ENCODE data around the gene CSN3. TPM values are rescaled to one million over a fixed set of nuclear protein-coding genes. Genes with fewer than 3 reads are reported as not detected.

CSN3 gene, protein sequence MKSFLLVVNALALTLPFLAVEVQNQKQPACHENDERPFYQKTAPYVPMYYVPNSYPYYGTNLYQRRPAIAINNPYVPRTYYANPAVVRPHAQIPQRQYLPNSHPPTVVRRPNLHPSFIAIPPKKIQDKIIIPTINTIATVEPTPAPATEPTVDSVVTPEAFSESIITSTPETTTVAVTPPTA
- total RNA-seq (2022; extraction: Qiagen RNA extraction): not detected in 5 replicates

DNA sequence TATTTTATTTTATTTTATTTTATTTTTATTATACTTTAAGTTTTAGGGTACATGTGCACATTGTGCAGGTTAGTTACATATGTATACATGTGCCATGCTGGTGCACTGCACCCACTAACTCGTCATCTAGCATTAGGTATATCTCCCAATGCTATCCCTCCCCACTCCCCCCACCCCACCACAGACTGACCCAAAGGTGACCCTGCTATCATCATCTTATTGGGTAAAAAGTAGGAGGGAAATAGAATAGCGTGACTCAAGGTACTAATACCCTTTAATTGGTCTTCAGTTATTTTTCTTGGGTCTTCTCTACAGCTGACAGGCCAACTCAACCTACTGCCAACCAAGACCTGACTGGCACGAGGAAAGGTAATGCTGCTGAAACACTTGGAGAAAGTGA lies at the start of gene CSN3:
Gene CSN3 (plus strand): TSS at position 301 of the 400 bp plus-strand sequence. CDS start 2,223 bp downstream, outside the sequence.

DNA sequence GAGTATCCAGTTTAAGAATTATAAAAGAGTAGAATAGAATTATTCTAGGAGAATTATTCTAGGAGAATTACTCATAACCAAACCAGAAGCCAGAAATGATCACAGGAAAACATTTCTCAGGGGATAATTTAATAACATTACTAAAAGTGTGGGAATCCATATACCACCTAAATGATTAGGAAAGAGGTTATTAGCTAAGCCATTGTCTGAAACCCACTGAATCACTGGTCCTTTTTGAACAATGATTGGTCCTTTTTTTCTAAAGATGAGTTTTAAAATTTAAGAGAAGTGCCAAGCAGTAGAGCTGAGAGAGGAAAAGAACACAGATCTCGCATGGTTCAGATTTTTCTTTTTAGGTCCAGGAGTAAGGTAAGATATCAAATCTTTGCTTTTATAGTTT lies 47.0 kb upstream of the CSN3 start, which contains the start of gene ODAM:
Gene ODAM (plus strand): TSS at position 301 of the 400 bp plus-strand sequence. CDS start 819 bp downstream, outside the sequence.

DNA sequence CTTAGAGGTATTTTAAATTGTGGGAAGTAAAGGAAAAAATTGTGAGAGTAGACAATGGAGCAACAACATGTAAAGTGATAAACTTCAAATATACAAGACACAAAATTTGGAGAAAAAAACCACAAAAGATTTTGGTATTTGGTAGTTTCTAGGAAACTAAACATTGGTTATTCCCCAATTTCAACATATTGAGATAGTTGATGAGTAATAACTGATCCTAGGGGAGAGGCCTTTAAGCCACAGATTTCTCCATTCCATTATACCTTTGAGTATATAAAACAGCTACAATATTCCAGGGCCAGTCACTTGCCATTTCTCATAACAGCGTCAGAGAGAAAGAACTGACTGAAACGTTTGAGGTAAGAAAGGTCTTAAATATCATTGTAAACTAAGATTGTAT lies 16.6 kb upstream of the CSN3 start, which contains the start of gene FDCSP:
Gene FDCSP (plus strand): TSS at position 301 of the 400 bp plus-strand sequence. CDS start 5,071 bp downstream, outside the sequence.

Other genes with a start within 250 kb of the CSN3 start
- not detected in 5 replicates for gene STATH, start 246.6 kb upstream of the CSN3 start, total RNA-seq (2022; extraction: Qiagen RNA extraction)
- gene HTN3, start 214.1 kb upstream of the CSN3 start, total RNA-seq (2022; extraction: Qiagen RNA extraction): not detected in 5 replicates
- gene HTN1, start 192.2 kb upstream of the CSN3 start, total RNA-seq (2022; extraction: Qiagen RNA extraction): not detected in 5 replicates
- gene PRR27, start 88.4 kb upstream of the CSN3 start, total RNA-seq (2022; extraction: Qiagen RNA extraction): not detected in 5 replicates
- gene ODAM, start 46.9 kb upstream of the CSN3 start, total RNA-seq (2022; extraction: Qiagen RNA extraction): not detected in 5 replicates
- not detected in 5 replicates for gene FDCSP, start 16.5 kb upstream of the CSN3 start, total RNA-seq (2022; extraction: Qiagen RNA extraction)
- gene CABS1, start 92.4 kb downstream of the CSN3 start, total RNA-seq (2022; extraction: Qiagen RNA extraction): not detected in 5 replicates
- not detected in 5 replicates for gene SMR3A, start 118.2 kb downstream of the CSN3 start, total RNA-seq (2022; extraction: Qiagen RNA extraction)
- not detected in 5 replicates for gene SMR3B, start 140.5 kb downstream of the CSN3 start, total RNA-seq (2022; extraction: Qiagen RNA extraction)
- gene OPRPN, start 155.3 kb downstream of the CSN3 start, total RNA-seq (2022; extraction: Qiagen RNA extraction): not detected in 5 replicates
- gene MUC7, start 229.6 kb downstream of the CSN3 start, total RNA-seq (2022; extraction: Qiagen RNA extraction): not detected in 5 replicates

Measured in A549 treated with AZD2906 at 1 μM for 4 hours (cell line).